NOMO-1 (cell line): ENCODE results near the gene ELP2.
"Not testable (repeated sequence)": the region's sequence is repeated elsewhere in the genome, so short reads cannot be mapped to it uniquely, and the experiment has no call there.

ENCODE experiments used
- DNase-seq, 2 experiments: peaks; one replicate each; lab custom pipeline; 2025; ENCODE audit not compliant: unreplicated experiment in 2 of 2; lab: John Stamatoyannopoulos, UW

The ELP2 gene

GRCh38 chr18:36187193-36187825, 57.6 kb downstream of the ELP2 start, which contains the start of gene MOCOS:
Gene MOCOS, plus strand, starts transcription at chr18:36187497. Its CDS starts 43 bp downstream, at chr18:36187540.
- DNase-seq: peak; percentile 27 to 55

- no peak for DNase-seq
Observed at GRCh38 chr18:36187826-36188721, 58.4 kb downstream of the ELP2 start.

GRCh38 chr18:36188916-36189315, 59.2 kb downstream of the ELP2 start:
- DNase-seq: no peak

GRCh38 chr18:36189486-36189885, 59.8 kb downstream of the ELP2 start:
- no peak for DNase-seq

GRCh38 chr18:36191286-36191685, 61.6 kb downstream of the ELP2 start:
- DNase-seq: no peak

GRCh38 chr18:36191711-36192110, 62.0 kb downstream of the ELP2 start:
- no peak for DNase-seq

GRCh38 chr18:36194600-36195315, 65.1 kb downstream of the ELP2 start:
- DNase-seq: no peak

GRCh38 chr18:36195427-36196122, 65.9 kb downstream of the ELP2 start:
- DNase-seq: no peak

GRCh38 chr18:36196238-36196995, 66.7 kb downstream of the ELP2 start:
- DNase-seq: no peak

GRCh38 chr18:36197511-36198166, 67.9 kb downstream of the ELP2 start:
- DNase-seq: no peak

- DNase-seq: no peak
Observed at GRCh38 chr18:36199691-36200295, 70.1 kb downstream of the ELP2 start.

- DNase-seq: no peak
Observed at GRCh38 chr18:36200354-36200771, 70.7 kb downstream of the ELP2 start.

- no peak for DNase-seq
Observed at GRCh38 chr18:36201765-36202164, 72.1 kb downstream of the ELP2 start.

- DNase-seq: no peak
Observed at GRCh38 chr18:36203360-36203895, 73.7 kb downstream of the ELP2 start.

- DNase-seq: no peak
Observed at GRCh38 chr18:36205166-36205565, 75.5 kb downstream of the ELP2 start.

- DNase-seq: no peak
Observed at GRCh38 chr18:36207303-36207702, 77.6 kb downstream of the ELP2 start.

GRCh38 chr18:36207969-36208368, 78.3 kb downstream of the ELP2 start:
- DNase-seq: not testable (repeated sequence)

- no peak for DNase-seq
Observed at GRCh38 chr18:36211612-36212065, 81.9 kb downstream of the ELP2 start.
